Skeletal muscle tissue (tissue), 4 donors: Measurements from ENCODE around the gene GET4. TPM values are rescaled to one million over a fixed set of nuclear protein-coding genes. Genes with fewer than 3 reads are reported as not detected.

Experiments
- H3K27ac ChIP-seq: one replicate; pipeline ENCODE4 v1.7.0; 2013; ENCODE audit warnings: mild to moderate bottlenecking, low read depth, low read length, inconsistent platforms
- H3K27me3 ChIP-seq, 3 donors: one replicate each; pipeline ENCODE4 v1.7.0; 2013; ENCODE audit warnings: low read length in 3 of 3; ENCODE audit not compliant: control insufficient read depth in 3 of 3, insufficient read depth in 3 of 3
- H3K36me3 ChIP-seq, 3 donors: one replicate each; pipeline ENCODE4 v1.7.0; 2013; ENCODE audit warnings: low read length in 3 of 3; ENCODE audit not compliant: control insufficient read depth in 3 of 3, insufficient read depth in 3 of 3
- H3K4me1 ChIP-seq, 3 donors: one replicate each; pipeline ENCODE4 v1.7.0; 2013; ENCODE audit warnings: low read length in 3 of 3, mild to moderate bottlenecking in 3 of 3; ENCODE audit not compliant: control insufficient read depth in 3 of 3, insufficient read depth in 3 of 3
- H3K4me3 ChIP-seq, 3 donors: one replicate each; pipeline ENCODE4 v1.7.0; 2013; ENCODE audit warnings: low read length in 3 of 3
- H3K9ac ChIP-seq, 3 donors: one replicate each; pipeline ENCODE4 v1.7.0; 2013; ENCODE audit warnings: low read length in 3 of 3, mild to moderate bottlenecking in 3 of 3, moderate library complexity in 2 of 3, low read depth in 1 of 3
- H3K9me3 ChIP-seq, 3 donors: one replicate each; pipeline ENCODE4 v1.7.0; 2013; ENCODE audit warnings: low read length in 3 of 3; ENCODE audit not compliant: control insufficient read depth in 3 of 3
- total RNA-seq: library from RNA; depleted of rRNA; stranded (reverse); fragments of >200 nt; gene quantifications from one replicate; pipeline ENCODE4 v1.2.3, GENCODE V29; 2014
- donor health status: Osteomylitis.

Gene GET4
- total RNA-seq = 25.1 TPM

GRCh38 chr7:876077-876971 lies at the start of gene GET4:
GET4 (plus strand) TSS chr7:876554; CDS start chr7:876646, 92 bp downstream.
- Histone ChIP-seq H3K27me3 (no peaks in the 10 kb centered on the region), H3K4me3 (peak within 1 kb of the TSS; percentile 87 to 90 (median 88)), H3K36me3 (peaks cover 18 to 22% (median 19%) of the 10 kb centered on the region in 3 donors), H3K4me1 (peaks cover 48 to 57% (median 57%) of the 10 kb centered on the region in 3 donors), H3K27ac (peak within 1 kb of the TSS; percentile 95), H3K9me3 (no peaks in the 10 kb centered on the region), H3K9ac (peak within 1 kb of the TSS; percentile 90 to 94 (median 90))

GRCh38 chr7:828793-829561 lies 47.4 kb upstream of the GET4 start:
- Histone ChIP-seq H3K9me3 (no peaks in the 10 kb centered on the region), H3K4me1 (peaks cover 65 to 75% (median 73%) of the 10 kb centered on the region in 3 donors), H3K4me3 (peak overlapping the region in 2 of 3 donors; percentile 38 to 60), H3K27ac (peak overlapping the region; percentile 95), H3K9ac (peak overlapping the region in 2 of 3 donors; percentile 68 to 72), H3K36me3 (peaks cover 0 to 6% (median 4%) of the 10 kb centered on the region in 3 donors), H3K27me3 (no peaks in the 10 kb centered on the region)

GRCh38 chr7:830069-830468 lies 46.3 kb upstream of the GET4 start:
- Histone ChIP-seq H3K4me3 (peak overlapping the region in 2 of 3 donors; percentile 31 to 33), H3K27me3 (no peaks in the 10 kb centered on the region), H3K36me3 (peaks cover 0 to 6% (median 6%) of the 10 kb centered on the region in 3 donors), H3K9me3 (no peaks in the 10 kb centered on the region), H3K27ac (peak overlapping the region; percentile 95), H3K9ac (peak overlapping the region; percentile 13 to 70 (median 68)), H3K4me1 (peaks cover 58 to 71% (median 69%) of the 10 kb centered on the region in 3 donors)

GRCh38 chr7:831596-832166 lies 44.7 kb upstream of the GET4 start:
- peaks cover 60 to 78% (median 73%) of the 10 kb centered on the region in 3 donors for H3K4me1 ChIP-seq

GRCh38 chr7:832167-832967 lies 44.0 kb upstream of the GET4 start, which contains the start of gene SUN1:
SUN1 (plus strand) TSS chr7:832476; CDS start chr7:832525, 49 bp downstream.
- Histone ChIP-seq H3K36me3 (peaks cover 0 to 14% (median 14%) of the 10 kb centered on the region in 3 donors), H3K27me3 (no peaks in the 10 kb centered on the region), H3K4me1 (peaks cover 61 to 77% (median 75%) of the 10 kb centered on the region in 3 donors), H3K9me3 (no peaks in the 10 kb centered on the region), H3K4me3 (peak within 1 kb of the TSS; percentile 13 to 45 (median 28)), H3K27ac (peak within 1 kb of the TSS; percentile 95), H3K9ac (peak within 1 kb of the TSS; percentile 73 to 76 (median 74))

More at GRCh38 chr7:831596-832166, 44.7 kb upstream of the GET4 start:
- Histone ChIP-seq H3K27me3 (no peaks in the 10 kb centered on the region), H3K36me3 (peaks cover 0 to 14% (median 9%) of the 10 kb centered on the region in 3 donors), H3K4me3 (peak overlapping the region; percentile 13 to 45 (median 28)), H3K27ac (peak overlapping the region; percentile 95), H3K9ac (peak overlapping the region; percentile 73 to 76 (median 74)), H3K9me3 (no peaks in the 10 kb centered on the region)

- Histone ChIP-seq H3K36me3 (peaks cover 0 to 16% (median 14%) of the 10 kb centered on the region in 3 donors), H3K4me1 (peaks cover 64 to 80% (median 79%) of the 10 kb centered on the region in 3 donors), H3K9me3 (no peaks in the 10 kb centered on the region), H3K27me3 (no peaks in the 10 kb centered on the region), H3K4me3 (no peak overlapping the region), H3K27ac (peak overlapping the region; percentile 95), H3K9ac (no peak overlapping the region)
Observed at GRCh38 chr7:832968-833424, 43.4 kb upstream of the GET4 start.

GRCh38 chr7:833601-834258 lies 42.6 kb upstream of the GET4 start:
- Histone ChIP-seq H3K36me3 (peaks cover 3 to 17% (median 16%) of the 10 kb centered on the region in 3 donors), H3K4me1 (peaks cover 64 to 81% (median 80%) of the 10 kb centered on the region in 3 donors), H3K27me3 (no peaks in the 10 kb centered on the region), H3K9ac (peak overlapping the region in 1 of 3 donors; percentile 32), H3K27ac (peak overlapping the region; percentile 95), H3K4me3 (no peak overlapping the region), H3K9me3 (no peaks in the 10 kb centered on the region)

GRCh38 chr7:834277-834676 lies 42.1 kb upstream of the GET4 start:
- Histone ChIP-seq H3K4me3 (no peak overlapping the region), H3K9me3 (no peaks in the 10 kb centered on the region), H3K4me1 (peaks cover 61 to 81% (median 78%) of the 10 kb centered on the region in 3 donors), H3K36me3 (peaks cover 8 to 22% (median 22%) of the 10 kb centered on the region in 3 donors), H3K27me3 (no peaks in the 10 kb centered on the region), H3K9ac (peak overlapping the region in 2 of 3 donors; percentile 7 to 50), H3K27ac (peak overlapping the region; percentile 95)
